SIG-M5 treated with dmso at 0.1 percent for 504 hours (cell line): ENCODE measurements around the gene TEX30.

ENCODE experiments used
- DNase-seq: peaks from one replicate; lab custom pipeline; 2025; ENCODE audit not compliant: unreplicated experiment; lab: John Stamatoyannopoulos, UW

Gene TEX30

DNA sequence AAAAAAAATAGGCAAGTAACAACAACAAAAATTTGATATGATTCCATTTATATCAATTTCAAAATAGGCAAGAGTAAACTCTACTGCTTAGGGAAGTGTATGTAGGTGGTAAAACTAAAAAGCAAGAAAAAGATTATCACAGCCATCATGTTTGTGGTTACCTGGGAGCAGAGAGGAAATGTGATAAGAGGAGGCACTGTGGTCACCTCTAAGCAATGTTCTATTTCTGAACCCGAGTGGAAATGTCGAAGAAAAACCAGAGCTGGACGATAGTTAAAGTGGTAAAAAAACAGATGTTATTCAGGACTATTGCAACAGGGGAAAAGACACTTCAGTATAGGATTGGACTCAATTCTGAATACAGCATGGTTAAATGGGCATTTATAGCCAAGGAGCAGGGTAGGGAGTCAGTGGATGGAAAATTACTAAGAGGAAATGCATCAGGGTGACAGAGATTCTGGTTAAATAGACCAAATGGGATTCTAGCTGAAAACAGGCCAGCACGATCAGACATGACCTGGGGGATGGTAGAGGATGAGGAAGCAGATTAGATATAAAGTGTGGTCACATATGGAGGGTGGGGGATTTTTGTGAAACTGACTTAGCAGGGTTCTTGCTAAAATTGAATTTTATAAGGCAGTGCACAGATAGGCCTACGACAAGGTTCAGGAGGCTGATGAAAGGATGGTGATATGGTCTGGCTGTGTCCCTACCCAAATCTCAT, 6.0 kb upstream of the TEX30 start:
- DNase-seq, result no peak

GRCh38 chr13:102777736-102778135, 4.2 kb upstream of the TEX30 start:
- DNase-seq, result no peak

DNA sequence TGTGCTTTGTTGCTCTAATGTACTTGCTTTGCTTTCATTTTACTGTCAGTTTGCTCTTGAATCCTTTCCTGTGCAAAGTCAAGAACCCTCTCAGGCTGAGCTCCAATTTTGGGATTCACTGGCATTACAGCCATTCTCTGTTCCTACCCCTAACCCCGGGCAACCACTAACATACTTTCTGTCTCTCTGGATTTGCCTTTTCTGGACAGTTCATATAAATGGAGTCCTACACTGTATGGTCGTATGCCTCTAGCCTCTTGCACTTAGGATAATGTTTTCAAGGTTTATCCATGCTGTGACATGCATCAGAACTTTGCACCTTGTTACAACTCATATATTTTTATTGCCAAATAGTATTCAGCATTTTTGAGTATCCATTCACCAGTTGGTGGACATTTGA, 2.7 kb upstream of the TEX30 start:
- no peak for DNase-seq

- DNase-seq, result no peak
Observed at GRCh38 chr13:102774591-102775520, 1.3 kb upstream of the TEX30 start.

- DNase-seq, result no peak
Observed at GRCh38 chr13:102774214-102774568, 605 bp upstream of the TEX30 start.

DNA sequence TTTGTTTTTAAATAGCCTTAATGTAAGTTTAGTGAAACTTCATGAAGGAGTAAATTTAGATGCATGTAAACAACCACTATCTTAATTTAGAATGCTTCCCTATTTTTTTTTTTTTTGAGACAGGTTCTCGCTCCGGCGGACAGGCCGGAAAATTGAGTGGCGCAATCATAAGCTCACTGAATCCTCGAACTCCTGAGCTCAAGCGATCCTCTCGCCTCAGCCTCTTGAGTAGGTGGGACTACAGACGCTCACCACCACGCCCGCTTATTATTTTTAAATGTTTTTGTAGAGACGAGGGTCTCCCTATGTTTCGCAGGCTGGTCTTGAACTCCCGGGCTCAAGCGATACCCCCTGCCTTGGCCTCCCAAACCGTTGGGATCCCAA, 1.6 kb downstream of the TEX30 start:
- no peak for DNase-seq

DNA sequence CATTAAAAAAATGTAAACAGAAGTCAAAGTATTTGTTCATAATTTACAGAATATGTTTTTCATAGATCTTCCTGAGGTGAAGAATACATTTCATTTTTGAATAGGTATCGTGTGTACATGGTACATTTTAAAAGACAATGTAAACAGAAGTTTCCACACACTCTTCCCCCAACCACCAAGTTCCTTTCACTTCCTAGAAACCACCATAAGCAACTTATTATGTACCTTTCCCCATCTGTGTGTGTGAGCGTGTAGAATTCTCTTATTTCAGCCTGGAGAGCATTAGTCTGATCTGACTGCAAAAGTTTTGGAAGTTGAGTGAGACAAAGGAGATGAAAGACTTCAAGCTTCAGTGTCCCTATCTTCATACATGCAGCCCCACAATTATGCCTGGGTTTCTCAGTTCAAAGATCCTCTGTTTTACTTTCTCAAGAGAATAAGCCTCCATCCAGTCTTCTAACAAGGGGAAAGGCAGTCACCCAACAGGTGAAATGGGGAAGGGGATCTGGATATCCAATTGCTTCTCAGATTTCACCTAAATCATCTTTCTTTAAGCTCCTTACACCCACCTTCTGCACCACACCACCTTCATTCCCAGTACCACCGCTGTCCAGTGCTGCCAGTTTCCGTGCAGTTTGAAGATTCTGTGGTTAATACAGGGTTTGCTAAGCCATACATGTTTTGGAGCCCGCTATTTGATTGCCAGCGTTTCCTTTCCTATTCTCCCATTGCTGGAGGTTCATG, 2.1 kb downstream of the TEX30 start:
- peak; percentile 65 for DNase-seq

DNA sequence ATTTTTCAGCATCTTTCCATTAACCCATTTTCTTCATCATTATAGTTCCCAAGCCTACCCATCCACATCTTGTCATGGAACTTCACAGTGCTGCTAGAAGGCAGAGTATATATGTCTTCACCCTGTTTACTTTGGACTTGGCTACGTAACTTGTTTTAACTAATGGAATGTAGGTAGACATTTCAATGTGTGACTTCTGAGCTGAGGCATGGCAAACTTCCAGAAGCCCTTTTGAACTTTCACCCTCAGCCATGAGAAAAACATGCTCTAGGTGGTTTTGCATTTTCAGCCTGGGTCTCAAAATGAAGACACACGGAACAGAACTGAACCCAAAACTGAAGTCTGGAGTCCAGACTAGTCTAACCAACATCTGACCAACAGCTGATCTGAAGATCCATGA, 3.2 kb downstream of the TEX30 start:
- DNase-seq, result no peak

DNA sequence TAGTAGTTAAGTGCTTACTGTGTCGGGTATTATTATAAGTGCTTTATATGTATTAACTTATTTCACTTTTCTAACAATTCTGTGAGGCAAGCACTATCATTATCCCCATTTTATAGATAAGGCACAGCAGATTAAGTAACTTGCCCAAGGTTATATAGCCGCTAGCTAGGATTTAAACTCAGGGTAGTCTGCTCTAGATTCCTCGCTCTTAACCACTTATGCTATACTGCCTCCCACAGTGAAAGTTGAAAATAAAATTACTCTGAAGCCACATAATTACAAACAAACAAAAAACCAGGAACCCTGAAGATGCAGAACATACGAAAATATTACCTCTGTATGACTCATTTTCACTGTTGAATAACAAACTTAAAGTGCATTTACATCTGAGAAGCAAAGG, 3.9 kb downstream of the TEX30 start:
- no peak for DNase-seq

- no peak for DNase-seq
Observed at GRCh38 chr13:102768909-102769308, 4.7 kb downstream of the TEX30 start.

DNA sequence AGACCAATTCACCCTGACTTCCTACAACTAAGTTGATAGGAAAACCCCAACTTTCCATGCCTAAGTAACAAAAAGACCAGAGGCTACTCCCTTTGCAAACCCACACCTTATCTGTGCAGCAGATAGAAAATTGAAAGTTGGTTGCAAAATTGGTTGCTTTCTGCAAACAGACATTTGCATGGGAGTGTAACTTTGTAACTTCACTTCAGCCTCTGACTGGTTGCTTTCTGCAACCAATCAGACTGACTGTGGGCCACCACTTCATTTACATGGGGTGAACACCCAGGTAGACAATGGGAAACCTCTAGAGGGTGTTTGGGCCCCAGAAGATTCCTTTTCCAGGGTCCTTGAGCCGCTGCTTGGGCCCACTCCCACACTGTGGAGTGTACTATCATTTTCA, 9.8 kb downstream of the TEX30 start:
- no peak for DNase-seq

- no peak for DNase-seq
Observed at GRCh38 chr13:102761071-102761470, 12.5 kb downstream of the TEX30 start.

DNA sequence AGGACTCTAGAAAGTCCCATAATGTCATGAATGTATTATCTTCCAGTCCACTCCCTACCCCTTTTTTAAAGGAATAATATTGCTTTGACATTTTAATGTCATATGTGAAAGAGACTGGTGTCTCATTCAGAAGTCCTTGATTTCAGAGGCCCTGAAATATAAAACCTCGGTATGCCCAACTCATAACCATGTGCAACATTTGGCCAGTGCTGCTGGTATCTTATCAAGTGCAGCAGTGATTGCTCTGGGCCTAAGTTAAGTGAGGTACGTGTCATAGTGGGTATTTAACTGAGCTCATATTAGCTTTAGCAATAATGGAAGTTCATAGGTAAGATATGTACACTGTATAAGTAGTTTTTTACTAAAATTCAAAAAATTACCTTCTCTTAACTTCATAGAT, 14.7 kb downstream of the TEX30 start:
- no peak for DNase-seq

GRCh38 chr13:102757006-102757405, 16.6 kb downstream of the TEX30 start:
- no peak for DNase-seq

- DNase-seq, result no peak
Observed at GRCh38 chr13:102751886-102752285, 21.7 kb downstream of the TEX30 start.

DNA sequence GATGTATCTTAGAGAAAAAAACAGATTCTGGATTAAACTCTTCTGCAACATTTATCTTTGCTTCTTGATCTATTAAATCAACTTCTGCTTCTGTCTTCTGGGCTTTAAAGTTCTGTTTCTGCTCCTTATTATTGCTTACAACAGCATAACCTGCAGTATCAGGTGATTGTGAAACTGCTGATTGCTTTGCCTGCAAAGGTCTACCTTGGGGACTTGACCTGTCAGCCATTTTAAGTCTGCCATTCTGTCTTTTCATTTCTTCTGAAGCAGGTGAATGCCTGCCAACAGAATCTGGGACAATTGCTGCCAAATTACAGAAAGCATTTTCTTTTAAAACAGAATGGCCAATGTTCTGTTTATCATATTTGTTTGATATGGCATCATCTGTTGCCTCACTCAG, 31.1 kb downstream of the TEX30 start:
- no peak for DNase-seq

- no peak for DNase-seq
Observed at GRCh38 chr13:102742101-102742500, 31.5 kb downstream of the TEX30 start.

DNA sequence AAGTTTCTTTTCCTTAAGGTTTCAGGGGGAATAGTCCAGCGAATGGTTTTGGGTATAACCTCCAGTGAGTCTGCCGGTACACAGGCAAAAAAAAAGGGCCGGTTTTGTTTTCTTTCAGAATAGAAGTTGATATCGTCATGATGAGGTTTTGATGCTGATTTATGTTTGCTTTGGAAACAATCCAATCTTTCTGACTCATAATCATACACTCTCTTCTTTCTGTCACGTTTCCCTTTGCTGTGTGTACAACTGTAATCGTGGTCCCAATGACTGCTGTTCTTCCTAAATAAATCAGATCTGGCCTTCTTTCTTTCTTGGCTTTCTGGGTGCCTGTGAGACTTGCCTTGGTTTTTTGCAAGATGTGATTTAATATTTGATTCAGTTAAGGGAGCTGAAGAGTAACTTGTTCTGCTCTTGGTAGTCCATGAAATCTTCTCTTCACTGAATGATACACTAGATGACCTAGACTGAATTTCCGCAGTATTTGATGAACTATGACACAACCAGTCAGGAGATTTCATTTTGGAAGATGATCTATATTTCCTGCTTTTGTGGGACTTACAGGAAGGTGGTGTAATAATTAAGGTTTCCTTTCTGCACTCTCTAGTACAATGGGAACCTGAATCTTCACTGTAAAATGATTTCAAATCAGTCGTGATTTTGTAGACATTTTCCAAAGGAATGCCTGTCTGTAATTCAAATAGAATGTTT, 43.9 kb downstream of the TEX30 start:
- no peak for DNase-seq

GRCh38 chr13:102726430-102726829, 47.2 kb downstream of the TEX30 start:
- no peak for DNase-seq

DNA sequence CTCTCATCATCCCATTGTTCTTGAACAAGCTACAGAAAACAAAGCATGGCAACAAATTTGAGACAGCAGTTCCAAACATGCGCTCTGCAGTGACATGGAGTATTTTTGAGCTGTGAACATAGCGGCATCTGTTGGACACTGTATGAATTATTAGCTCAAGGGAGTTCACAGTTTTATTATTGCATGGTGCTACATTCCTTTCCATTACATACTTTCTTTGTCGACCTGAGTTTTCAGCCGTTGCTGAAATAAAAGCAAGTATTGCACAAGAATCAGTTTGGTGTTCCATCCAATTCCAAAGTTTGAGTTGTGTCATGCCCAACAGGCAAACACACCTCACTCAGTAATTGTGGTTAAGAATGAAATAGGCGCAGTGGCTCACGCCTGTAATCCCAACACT, 48.7 kb downstream of the TEX30 start:
- DNase-seq, result peak; percentile 49

DNA sequence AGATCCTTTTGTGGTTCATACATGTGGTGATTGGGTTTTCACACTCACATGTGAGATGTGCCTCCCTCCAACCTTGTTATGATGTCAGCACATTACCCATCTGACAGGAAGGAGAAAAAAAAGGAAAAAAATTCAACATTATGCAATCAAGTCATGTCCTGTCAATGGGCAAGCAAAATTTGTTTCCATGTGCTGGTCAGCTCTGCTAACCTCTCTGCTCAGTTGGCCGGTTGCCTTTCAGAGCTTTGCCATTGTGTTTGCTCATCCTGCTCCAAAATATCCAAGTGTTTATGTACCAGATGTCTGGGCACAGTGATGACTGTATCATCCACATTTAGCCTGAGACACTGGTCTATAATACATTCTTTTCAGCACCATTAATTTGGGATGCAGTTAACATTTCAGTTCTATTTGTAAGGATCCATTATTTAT, 51.8 kb downstream of the TEX30 start:
- DNase-seq, result no peak
